ENCODE data around the gene CFAP65.

The CFAP65 gene

DNA sequence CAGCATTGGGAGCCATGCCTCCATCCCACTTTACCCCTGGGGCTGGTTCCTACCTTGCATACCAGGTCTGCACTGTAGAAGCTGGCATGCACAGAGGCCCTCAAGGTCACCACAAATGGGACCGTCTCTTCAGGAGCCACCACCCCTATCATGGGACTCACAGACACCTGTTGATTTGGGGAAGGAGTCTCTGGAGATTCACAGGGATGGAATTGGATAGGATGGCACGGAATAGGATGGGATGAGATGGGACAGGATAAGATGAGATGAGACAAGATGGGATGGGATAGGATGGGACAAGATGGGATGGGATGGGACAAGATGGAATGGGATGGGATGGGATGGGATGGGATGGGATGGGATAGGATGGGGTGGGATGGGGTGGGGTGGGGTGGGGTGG lies 32.0 kb downstream of the CFAP65 start:
- DNase-seq (ENCODE audit: low read depth): no peak

DNA sequence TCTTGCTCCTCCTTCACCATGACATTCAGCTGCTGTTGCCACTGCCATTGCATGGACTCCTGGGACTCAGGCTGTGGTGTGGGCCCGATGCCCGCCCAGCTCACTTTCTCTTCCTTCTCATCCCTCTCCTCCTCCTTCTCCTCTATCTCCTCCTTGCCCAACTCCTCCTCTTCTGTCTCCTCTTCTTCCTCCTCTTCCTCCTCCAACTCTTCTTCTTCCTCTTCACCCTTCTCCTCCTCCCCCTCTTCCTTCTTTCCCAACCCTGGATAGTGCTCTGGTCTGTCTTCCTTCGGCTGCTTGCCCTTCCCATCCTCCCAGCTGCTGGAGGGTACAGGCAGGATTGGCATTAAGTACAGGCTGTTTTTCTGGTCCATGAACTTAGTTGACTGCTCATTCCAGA lies 37.3 kb downstream of the CFAP65 start:
- DNase-seq (ENCODE audit: low read depth): no peak

DNA sequence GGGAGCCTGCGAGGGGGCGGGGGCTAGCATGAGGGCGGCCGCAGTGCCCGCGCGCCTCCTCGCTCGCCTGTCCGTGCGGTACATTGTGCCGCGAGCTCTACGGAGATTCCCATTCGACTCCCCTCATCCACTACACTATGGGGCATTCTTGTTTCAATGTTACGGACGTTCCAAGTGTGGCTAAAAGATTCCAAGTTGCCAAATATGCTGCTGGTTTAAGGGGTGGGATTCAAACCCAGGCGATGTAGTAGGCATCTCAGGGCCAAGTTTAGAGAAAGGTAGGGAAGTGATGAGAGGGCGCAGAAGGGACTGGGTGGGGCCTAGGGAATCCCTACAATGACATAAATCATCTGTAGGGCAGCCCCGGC lies 38.1 kb downstream of the CFAP65 start:
- no peak for DNase-seq (ENCODE audit: low read depth)

DNA sequence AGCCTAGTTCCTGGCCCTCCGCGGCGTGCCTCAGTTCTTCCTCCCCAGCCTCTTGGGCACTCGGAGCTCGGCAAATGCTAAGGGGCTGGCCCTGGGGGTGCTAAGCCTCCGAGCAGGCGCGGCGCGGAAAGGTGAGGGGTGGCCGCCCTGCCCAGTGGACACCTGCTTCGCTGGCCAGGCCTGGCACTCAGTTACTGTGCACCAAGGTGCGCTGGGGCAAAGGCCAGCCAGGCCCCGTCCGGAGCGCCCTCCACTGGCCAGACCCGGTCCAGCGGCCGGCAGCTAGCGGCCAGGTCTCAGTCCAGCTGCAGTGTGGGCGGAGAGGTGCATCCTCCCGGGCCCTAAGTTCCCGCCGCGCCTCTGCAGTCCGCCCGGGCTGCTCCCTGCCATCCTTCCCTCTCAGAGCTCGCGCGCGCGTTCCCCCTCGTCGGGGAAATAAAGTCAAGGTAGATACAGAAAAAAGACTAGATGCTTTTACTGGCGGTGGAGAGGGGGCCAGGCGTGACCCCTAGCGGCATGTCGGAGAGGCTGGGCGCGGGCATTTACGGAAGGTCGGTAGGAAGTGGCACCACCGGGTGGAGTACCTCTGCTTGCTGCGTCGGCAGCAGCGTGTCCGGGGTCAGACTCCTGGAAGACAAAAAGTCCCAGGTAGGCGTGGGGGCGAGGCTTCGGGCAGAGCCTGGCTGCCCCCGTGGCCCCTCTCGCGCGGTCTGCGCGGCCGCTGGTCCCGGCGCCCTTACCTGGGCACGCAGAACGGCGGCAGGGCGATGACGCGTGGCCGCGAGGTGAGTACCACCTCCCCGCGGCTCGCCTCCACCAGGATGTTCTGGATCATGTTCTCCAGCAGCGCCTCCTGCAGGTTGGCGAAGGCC lies 38.7 kb downstream of the CFAP65 start:
- no peak for DNase-seq (ENCODE audit: low read depth)

DNA sequence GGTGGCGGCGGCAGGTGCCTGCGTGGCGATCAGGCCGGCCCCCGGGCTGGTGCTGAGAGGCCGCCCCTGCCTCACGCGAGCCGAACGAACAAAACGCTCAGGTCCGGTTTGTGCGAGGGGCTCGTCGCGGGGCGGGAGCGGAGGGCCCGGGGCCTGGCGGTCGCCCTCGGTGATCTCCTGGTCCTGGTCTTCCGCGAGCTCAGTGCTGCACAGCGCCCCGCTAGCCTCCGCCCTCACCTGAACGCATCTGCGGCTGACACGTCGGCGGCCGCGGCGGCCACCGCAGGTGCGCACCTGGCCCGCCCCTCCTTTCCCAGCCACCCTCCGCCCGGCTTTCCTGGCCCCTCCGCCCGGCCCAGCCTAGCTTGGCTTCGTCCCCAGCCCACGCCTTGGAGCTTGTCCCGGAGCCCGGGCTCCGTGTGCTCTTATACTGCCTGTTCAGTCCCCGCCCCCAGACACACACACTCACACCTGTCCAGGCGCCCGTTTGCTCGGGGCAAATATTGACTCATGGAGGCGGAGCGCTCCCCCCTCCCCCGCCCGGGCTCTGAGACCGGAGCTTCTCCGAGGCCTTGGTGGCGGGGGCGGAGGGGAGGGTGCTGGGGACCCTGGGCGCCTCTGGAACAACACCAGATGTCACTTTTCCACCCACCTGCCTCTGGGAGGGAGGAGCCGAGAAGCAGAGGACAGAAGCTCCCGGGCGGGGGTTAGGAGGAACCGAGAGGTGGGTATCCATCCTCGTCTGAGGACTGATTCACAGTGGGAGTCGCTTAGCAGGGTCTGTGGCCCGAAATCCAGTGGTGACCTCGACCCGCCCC lies 39.5 kb downstream of the CFAP65 start:
- peak; percentile 19 for DNase-seq (ENCODE audit: low read depth)

DNA sequence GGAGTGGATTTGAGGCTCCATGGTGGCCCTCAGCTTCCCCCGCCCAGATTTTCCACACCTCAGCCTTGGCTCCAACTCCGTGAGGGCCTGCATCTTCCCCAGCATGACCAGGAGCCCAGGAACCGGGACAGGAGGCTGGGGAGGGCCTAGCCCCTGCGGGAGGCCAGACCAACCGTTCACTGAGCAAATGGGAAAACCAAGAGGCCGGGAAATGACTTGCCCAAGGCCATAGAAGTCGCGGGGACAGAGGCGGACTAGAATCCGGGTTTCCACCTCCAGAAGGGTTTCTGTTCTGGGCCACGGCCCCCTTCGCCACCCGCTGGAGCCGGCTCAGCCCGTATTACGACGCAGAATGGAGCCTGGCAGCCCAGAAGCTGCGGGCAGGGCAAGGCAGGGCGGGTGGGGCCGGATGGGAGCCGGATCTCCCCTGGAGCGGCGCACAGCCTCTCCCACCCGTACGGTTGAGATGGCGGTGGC lies 40.2 kb downstream of the CFAP65 start:
- DNase-seq (ENCODE audit: low read depth): no peak

DNA sequence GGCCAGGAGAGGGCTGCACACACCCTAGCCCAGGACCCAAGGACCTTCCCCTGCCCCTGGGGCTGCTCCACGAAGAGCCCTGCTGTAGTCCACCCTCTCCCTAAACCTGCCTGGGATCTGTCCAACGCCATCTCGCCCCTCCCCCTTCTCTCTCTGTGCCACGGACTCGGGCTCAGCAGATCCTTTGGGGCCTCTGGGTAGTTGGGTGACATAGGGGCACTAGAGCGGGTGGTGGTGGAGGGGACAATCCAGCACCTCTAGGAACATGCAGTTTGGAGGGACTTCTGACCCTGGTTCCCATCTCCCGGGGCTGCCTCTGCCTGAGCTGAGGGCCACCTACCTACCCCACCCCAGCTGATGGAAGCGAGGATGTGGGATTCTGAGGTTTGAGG lies 40.8 kb downstream of the CFAP65 start:
- DNase-seq (ENCODE audit: low read depth): no peak

DNA sequence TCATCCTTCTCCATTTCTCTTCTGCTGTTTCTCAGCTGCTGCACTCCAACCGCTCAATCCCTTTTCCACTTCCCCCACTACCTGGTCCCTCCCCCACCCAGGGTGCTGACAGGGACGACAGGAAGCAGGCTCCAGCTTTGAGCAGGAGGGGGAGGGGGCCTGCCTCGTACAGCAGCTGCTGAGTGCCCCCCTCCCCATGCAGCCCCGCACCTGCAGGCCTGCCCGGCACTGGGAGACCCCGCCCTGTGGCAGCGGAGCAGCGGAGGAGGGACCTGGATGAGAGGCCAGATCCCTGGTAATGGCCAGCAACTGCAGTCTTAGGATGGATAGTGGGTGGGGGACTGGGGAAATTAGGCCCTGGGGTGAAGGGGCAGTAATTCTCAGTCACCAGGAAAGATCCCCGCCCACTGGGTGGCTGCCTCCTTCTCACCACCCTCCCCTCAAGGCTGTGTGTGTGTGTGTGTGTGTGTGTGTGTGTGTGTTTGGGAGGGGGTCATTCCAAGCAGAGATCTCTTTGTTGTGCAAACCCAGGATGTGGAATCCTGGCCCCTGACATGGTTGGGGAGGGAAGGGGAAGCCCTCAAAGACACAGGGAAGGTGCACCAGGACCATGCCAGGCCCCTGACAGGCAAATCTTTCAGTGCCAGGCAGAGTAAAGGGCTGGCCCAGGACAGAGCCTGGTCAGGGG lies 41.3 kb downstream of the CFAP65 start:
- no peak for DNase-seq (ENCODE audit: low read depth)

DNA sequence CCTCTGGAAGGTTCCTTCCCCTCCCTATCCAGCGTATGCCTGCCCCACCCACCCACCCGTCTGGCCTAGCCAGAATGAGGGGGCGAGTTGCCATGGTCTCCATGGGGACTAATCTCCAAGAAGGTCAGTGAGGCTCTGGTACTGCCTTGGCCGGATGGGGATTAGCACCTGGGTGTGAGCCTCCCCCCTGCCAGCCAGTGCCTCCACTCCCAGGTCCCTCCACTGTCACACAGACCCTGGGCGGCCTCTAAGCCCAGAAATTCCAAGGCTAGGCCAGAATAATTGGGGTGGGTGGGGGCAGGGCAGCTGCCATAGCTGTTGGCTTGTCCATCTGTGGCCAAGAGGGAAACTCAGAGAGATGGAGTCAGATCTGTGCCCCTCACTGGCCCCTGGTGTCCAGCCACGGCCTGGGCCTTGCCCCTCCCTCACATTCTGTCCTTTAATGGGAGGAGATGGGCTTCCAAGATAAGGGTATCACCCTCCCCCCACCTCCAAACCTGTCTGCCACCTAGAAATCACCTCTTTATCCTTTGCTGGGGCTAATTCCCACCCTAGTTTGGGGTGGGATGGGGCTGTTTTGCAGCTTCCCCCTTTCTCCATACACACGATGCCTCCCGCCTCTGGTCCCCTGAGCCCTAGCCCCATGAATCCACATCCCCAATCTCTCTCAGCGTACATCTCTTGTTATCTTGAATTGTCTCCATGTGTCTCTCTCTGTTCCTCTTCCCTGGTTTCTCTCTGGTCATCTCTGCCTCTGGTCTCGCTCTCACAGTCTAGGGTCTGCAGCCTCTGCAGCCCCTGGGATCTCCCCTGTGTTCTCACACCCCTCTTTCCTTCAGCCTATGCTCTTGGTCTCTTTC lies 42.1 kb downstream of the CFAP65 start:
- DNase-seq (ENCODE audit: low read depth): no peak

DNA sequence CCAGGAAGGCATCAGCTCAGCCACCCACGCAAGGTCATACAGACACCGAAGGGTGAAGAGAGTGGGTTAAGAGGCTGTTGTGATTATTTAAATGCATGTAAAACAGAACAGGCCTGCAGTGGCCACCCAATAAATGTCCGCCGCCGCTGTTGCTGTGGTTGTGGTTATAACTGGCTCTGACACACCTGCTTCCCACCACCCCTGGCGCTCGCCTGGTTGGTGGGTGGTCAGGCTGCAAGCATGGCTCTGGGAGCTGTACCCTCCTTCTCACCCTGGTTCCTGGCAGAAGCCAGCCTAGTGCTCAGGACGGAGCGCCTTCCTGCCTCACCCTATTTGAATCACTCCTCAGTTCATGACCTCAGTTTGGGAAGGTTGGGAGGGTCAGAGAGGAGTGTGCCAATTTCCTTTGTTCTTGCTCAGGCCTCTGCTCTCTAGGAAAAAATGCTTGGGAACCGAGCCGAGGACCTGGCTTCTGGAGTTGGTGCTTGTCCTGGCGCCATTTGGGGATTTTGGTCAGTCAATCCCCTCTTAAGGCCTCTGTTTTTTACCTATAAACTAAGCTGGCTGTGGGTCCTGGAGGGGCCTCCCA lies 42.8 kb downstream of the CFAP65 start:
- no peak for DNase-seq (ENCODE audit: low read depth)

DNA sequence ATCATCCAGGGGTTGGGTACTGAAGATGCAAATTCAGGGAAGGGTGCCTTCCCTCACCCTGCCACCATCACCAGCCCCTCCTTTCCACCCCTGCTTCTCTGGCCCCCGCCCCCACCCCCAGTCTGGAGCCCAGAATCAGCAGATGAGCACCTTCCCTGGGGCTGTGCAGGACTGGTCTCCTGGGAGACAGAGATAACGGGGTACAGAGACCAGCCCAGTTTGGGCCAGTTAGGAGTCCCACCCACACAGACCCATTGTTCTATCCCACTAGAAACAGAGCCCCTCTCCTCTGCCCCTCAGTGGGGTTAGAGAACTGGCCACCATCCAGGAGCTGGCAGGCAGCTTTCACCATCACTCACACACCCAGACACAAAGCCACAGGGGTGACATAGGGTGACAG lies 43.6 kb downstream of the CFAP65 start:
- no peak for DNase-seq (ENCODE audit: low read depth)

DNA sequence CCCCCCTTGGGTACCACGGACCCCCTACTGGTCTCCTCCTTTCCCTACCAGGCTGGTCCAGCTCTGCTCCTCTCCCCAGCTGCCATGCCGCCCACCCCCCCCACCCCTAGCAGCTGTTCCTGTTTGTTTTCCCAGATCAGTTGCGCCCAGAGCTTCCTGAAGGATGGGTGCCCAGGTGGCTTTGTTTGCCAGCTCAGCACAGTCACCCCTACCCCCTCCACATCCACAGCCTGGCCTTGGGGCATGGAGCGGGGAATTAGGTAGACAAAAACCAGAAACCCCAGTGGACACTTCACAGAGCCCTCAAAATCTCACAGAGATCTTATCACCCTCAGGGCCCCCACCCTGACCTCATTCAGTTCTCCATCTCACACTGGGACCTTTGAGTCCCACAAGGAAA lies 44.4 kb downstream of the CFAP65 start:
- no peak for DNase-seq (ENCODE audit: low read depth)

DNA sequence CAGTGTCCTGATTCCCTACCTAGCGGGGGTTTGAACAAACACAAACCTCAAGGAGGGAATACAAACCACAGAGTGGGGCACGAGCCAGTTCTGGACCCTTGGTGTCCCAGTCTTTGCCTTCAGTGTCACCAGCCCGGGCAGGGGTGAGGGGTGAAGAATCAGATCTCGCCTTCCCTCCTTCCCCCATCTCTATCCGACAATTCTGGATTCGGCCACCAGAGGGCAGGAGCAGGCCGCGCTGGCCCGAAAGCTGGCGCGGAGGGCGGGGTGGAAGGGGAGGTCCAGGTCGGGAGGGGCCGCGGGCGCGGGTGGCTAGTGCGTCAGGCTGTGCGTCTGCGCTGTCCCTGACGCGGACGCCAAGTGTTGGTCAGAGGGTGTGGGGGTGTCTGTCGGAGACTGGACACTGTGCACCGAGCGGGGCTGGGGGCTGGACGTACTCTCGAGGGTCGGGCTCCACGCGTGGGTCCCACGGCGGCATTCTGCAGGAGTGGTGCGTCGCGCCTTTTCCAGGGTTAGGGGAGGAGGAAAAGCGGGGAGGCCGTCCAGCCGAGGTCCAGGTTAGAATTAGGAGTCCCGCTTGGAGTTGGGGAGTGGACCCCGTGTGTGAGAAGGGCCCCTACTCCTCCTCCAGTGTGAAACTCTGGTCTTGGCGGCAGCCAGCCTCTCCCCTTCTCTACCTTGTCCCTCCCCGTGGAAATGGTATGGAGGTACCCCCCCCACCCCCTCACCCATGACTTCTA lies 45.2 kb downstream of the CFAP65 start:
- peak; percentile 52 for DNase-seq (ENCODE audit: low read depth)

DNA sequence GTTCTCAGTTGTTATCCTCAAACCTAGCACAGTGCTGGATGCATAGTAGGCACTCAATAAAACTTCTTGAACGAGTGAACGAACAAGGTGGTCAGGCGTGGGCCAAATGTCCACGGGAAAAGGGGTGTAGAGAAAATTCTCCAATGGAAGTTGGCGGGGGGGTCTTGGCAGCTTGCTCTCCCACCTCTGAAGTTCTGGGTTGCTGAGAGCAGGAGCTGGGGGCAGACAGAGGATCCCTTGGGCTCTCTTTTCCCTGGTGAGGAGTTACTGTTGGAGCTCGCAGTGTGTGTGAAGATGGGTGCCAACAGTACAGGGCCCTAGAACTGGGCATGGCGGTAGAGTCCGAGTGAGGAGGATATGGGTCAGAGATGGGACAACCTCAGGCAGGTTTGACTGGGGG lies 45.8 kb downstream of the CFAP65 start:
- no peak for DNase-seq (ENCODE audit: low read depth)

DNA sequence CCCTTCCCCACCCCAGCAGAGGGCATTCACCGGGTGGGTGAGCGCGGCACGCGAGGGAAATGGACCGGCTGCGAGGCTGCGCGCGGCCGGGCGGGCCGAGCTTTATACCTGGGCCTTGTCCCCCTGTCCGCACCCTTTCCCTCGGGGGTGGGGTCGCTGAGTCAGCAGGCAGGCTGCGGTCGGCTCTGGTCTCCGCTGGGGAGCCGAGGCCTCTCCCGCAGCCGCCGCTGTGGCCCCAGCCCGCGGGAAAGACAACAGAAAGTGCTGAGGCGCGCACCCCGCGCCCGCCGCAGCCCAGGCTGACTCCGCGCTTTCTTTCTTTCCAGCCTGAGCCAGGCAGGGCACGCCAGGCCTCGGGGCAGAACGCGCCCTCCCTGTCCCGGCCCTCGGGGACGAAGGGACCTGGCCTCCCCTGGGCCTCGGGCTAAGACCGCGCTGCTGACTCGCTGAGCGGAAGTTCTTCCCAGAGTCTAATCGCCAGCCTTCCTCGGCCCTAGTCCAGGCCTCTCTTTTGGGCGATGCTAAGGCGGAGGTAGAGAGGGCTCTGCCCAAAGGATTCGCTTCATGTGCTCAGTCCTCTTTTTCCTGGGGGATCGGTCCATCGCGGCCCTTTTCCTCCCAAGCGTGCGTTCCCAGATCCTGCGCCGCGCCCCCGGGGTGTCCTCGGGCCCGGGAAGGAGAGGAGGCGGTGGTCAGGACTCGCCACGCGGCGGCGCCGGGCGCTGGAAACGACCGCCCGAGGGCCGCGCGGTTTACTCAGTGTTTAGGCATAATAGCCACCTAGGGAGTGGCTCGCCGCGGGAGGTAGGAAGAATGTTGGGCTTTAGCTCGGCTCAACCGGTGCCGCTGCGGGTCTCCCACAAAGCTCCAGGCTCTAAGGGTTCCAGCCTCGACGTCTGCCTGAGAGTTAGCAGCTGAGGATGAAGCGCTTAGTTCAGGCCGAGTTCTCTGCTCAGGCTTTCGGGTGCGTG lies 47.7 kb downstream of the CFAP65 start, which contains the start of gene CRYBA2:
TSS of gene CRYBA2 (minus strand) at position 78 of the 971 bp plus-strand sequence. CDS start 246 bp downstream, outside the sequence.
- no peak for DNase-seq (ENCODE audit: low read depth)

DNA sequence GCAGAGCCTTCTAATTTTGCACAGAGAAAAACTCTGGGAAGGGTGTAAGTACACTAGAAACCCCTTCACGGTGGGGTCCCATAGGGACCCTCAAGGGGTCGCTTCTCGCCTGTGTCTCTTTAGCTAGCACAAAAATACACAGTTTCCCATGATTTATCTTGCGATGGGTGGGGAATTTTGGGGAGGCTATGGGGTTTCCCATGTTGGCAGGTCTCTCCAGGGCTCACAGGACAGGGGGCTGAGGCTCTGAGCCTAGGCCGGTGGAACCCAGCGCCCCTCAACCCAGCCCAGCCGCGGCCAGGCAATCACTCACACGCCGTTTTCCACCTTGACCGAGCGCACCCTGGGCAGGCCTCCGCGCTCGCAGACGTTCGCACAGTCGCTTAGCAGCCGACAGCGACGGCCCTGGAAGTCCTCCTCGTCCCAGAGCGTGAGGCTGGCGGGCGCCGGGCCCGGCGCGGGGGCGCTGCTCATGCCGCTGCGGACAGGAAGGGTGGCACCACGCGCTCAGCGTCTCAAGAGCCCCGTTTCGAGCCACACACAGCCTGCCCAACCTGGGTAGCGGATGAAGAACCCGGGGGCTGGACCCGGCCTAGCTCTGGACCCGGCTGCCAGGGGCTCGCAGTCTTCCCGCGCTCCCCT lies 48.5 kb downstream of the CFAP65 start:
- no peak for DNase-seq (ENCODE audit: low read depth)

DNA sequence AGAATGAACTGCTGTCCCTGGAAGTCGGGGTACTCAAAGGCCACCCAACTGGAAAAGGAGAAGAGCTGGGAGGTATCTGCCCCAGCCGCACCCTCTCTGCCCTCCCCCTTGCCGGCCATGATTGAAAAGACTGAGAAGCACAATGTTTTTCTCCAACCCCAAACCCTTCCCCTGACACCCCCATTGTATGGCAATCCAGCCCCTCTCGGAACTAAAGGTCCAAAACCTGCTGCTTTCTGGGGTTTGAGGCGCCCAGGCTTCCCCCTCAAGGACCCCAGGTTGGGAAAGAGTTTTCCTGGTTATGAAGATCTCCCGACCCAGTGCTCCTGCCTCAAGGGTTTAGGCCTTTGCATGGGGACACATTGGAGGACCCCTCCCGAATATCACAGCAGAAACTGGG lies 49.1 kb downstream of the CFAP65 start:
- DNase-seq (ENCODE audit: low read depth): no peak

DNA sequence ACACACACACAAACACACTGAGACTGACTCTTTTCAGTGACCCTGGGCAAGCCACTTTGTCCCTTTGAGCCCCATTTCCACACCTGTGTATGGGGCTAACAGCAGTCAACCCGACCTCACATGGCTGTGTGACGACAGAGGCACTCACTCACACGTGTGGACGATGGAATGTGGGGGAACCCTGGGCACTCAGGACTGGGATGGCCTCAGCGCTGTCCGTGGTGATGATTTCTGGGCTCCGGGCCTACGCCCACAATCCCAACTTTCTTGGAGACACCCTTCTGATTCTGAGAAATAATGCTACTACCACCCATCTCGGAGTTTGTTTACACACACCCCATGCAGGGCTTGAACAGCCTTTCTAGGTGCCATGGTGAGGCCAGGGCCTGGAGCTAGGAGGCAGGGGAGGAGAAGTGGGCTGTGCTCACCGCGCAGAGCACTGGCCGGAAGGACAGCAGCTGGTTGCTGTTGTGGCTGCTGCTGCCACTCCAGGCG lies 49.6 kb downstream of the CFAP65 start:
- no peak for DNase-seq (ENCODE audit: low read depth)

DNA sequence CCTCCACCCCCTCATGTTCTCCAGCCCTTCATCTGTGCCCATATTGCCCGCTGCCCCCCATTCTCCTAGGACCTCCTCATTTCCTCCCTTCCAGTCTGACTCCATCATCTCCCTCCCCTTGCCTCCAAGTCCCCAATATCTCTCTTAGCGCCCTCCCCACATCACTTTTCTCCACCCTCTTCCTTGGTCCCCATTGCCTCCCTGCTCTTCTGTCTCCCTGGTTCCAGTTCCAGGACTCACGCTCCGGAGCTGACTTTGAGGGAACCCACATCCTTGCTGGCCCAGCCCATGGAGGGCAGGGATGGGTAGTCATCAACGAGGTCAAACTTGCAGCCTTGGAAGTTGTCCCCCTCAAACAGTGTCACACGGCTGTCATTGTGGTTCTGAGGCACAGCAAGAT lies 50.7 kb downstream of the CFAP65 start:
- no peak for DNase-seq (ENCODE audit: low read depth)

Data from stimulated activated CD8-positive, alpha-beta memory T cell treated with anti-CD3 and anti-CD28 coated beads, Interleukin-12 subunit alpha, Interleukin-12 subunit beta, amount 100 ng/mL, for 1 hour (primary cell).